Transverse colon (tissue), 4 donors: ENCODE data around the gene LSM3. TPM values are rescaled to one million over a fixed set of nuclear protein-coding genes. Genes with fewer than 3 reads are reported as not detected.

Source experiments
- DNase-seq: peaks from one replicate; pipeline ENCODE4 v3.0.0-alpha.2; 2019
- H3K27ac ChIP-seq, 4 donors: fragments of 200-600 bp; sonication (generic); 2 replicates each; pipeline ENCODE4 v1.5.1; 2016 to 2018; ENCODE audit warnings: inconsistent platforms in 4 of 4
- H3K27me3 ChIP-seq: fragments of 200-600 bp; sonication (generic); 2 replicates; pipeline ENCODE4 v1.5.1; 2017; ENCODE audit warnings: inconsistent platforms
- H3K36me3 ChIP-seq, 4 donors: fragments of 200-600 bp; sonication (generic); 2 replicates each; pipeline ENCODE4 v1.5.1; 2017 to 2019; ENCODE audit warnings: inconsistent platforms in 4 of 4
- H3K4me1 ChIP-seq, 4 donors: fragments of 200-600 bp; sonication (generic); 2 replicates each; pipeline ENCODE4 v1.5.1; 2017 to 2020; ENCODE audit warnings: inconsistent platforms in 4 of 4
- H3K4me3 ChIP-seq, 4 donors: fragments of 200-600 bp; sonication (generic); 1 replicate in 1 of 4; 2 replicates in 3 of 4; pipeline versions ENCODE4 v1.5.1 to v1.6.1; 2017 to 2019; ENCODE audit warnings: inconsistent platforms in 4 of 4
- H3K9me3 ChIP-seq, 2 donors: fragments of 200-600 bp; sonication (generic); 2 replicates each; pipeline ENCODE4 v1.5.1; 2017 to 2019; ENCODE audit warnings: inconsistent platforms in 2 of 2
- CTCF ChIP-seq, 5 experiments: fragments of 200-600 bp in 3 of 5; fragments of 450-650 bp in 2 of 5; sonication (generic) in 3 of 5; IDR thresholded peaks; 1 replicate in 2 of 5; 2 replicates in 3 of 5; pipeline ENCODE4 v1.5.1; 2016 to 2017; ENCODE audit warnings: antibody characterized with exemption in 5 of 5, inconsistent platforms in 3 of 5, mild to moderate bottlenecking in 2 of 5, moderate library complexity in 1 of 5
- EP300 ChIP-seq: sonication (generic); formaldehyde crosslinking; IDR thresholded peaks from one replicate; pipeline ENCODE4 v1.6.1; 2017; ENCODE audit warnings: antibody characterized with exemption, low read depth
- POLR2A ChIP-seq: fragments of 450-650 bp; IDR thresholded peaks from one replicate; pipeline ENCODE4 v1.6.1; 2016; ENCODE audit warnings: antibody characterized with exemption, mild to moderate bottlenecking, moderate library complexity
- POLR2AphosphoS5 ChIP-seq, 3 donors: sonication (generic); formaldehyde crosslinking; IDR thresholded peaks; one replicate each; pipeline ENCODE4 v1.6.1; 2016; ENCODE audit warnings: antibody characterized with exemption in 3 of 3
- WGBS, 2 donors: methylation state at CpG; one replicate each; pipeline ENCODE4 v1.1.5; 2018; ENCODE audit warnings: low coverage in 1 of 2; 5-methylcytosine and 5-hydroxymethylcytosine counted together
- in situ Hi-C, 4 donors: fragments of 200-750 bp; cut with MboI; loops; one replicate each; pipeline versions ENCODE4 v1.15.0 to v1.15.1; 2017; ENCODE audit warnings: low sequenced_read_pairs in 3 of 4, low pct_ligation_motif_present in 1 of 4, low pct_unique_long_range_greater_than_20kb in 1 of 4
- intact Hi-C: fragments of 100-400 bp; cut with DNase I; formaldehyde crosslinking; loops from one replicate; pipeline ENCODE4 v1.15.1; 2023; ENCODE audit warnings: low total_unique reads
- total RNA-seq, 4 donors: library from RNA; depleted of rRNA; stranded (reverse); fragments of >200 nt; gene quantifications; one replicate each; pipeline ENCODE4 v1.1.0, GENCODE V29; 2016

LSM3 gene
- total RNA-seq, 4 donors from 2014 or later = 5.6 to 9.6 (median 8.0) TPM

GRCh38 chr3:14238356-14238755 lies 59.7 kb downstream of the LSM3 start:
- no peak overlapping the region for H3K27ac ChIP-seq
- no peaks in the 10 kb centered on the region for H3K36me3 ChIP-seq
- no peak for DNase-seq
- peaks cover 0 to 19% (median 12%) of the 10 kb centered on the region in 4 donors for H3K4me1 ChIP-seq
- intact Hi-C loops (no loop called here), in situ Hi-C loops (no loop called here)
- no peaks in the 10 kb centered on the region for H3K9me3 ChIP-seq
- no peaks in the 10 kb centered on the region for H3K27me3 ChIP-seq
- TF ChIP-seq CTCF (IDR thresholded peaks at IDR 0.05) (no peak), POLR2A (no peak), EP300 (no peak), POLR2AphosphoS5 (IDR thresholded peaks at IDR 0.05) (no peak)
- no peak overlapping the region for H3K4me3 ChIP-seq
- 95 to 100% methylated on average over 1 to 7 of the region's 7 CpGs for WGBS, 2 donors

GRCh38 chr3:14238930-14239329 lies 60.3 kb downstream of the LSM3 start:
- no peak overlapping the region for H3K4me3 ChIP-seq
- H3K36me3 ChIP-seq = no peaks in the 10 kb centered on the region
- H3K9me3 ChIP-seq = no peaks in the 10 kb centered on the region
- DNase-seq = no peak
- TF ChIP-seq POLR2A (no peak), POLR2AphosphoS5 (IDR thresholded peaks at IDR 0.05) (no peak), CTCF (IDR thresholded peaks at IDR 0.05) (no peak), EP300 (no peak)
- intact Hi-C loops = no loop called here
- in situ Hi-C loops = no loop called here
- peaks cover 0 to 19% (median 12%) of the 10 kb centered on the region in 4 donors for H3K4me1 ChIP-seq
- no peak overlapping the region for H3K27ac ChIP-seq
- no peaks in the 10 kb centered on the region for H3K27me3 ChIP-seq

GRCh38 chr3:14239940-14240339 lies 61.3 kb downstream of the LSM3 start:
- TF ChIP-seq POLR2AphosphoS5 (IDR thresholded peaks at IDR 0.05) = no peak
- no peak for DNase-seq
- in situ Hi-C loops = no loop called here
- no peak overlapping the region for H3K4me3 ChIP-seq
- H3K4me1 ChIP-seq = peaks cover 0 to 12% (median 6%) of the 10 kb centered on the region in 4 donors
- H3K9me3 ChIP-seq = no peaks in the 10 kb centered on the region
- H3K27me3 ChIP-seq = no peaks in the 10 kb centered on the region
- H3K27ac ChIP-seq = no peak overlapping the region
- intact Hi-C loops = no loop called here
- H3K36me3 ChIP-seq = no peaks in the 10 kb centered on the region

- H3K4me3 ChIP-seq = no peak overlapping the region
- no peaks in the 10 kb centered on the region for H3K9me3 ChIP-seq
- 77 to 84% methylated on average over 4 of the region's 4 CpGs for WGBS, 2 donors
- TF ChIP-seq POLR2A (no peak), CTCF (IDR thresholded peaks at IDR 0.05) (no peak), EP300 (no peak), POLR2AphosphoS5 (IDR thresholded peaks at IDR 0.05) (no peak)
- intact Hi-C loops = no loop called here
- in situ Hi-C loops = no loop called here
- H3K4me1 ChIP-seq = peaks cover 0 to 7% (median 3%) of the 10 kb centered on the region in 4 donors
- no peaks in the 10 kb centered on the region for H3K36me3 ChIP-seq
- no peak overlapping the region for H3K27ac ChIP-seq
- H3K27me3 ChIP-seq = no peaks in the 10 kb centered on the region
- DNase-seq = no peak
These were observed 61.7 kb downstream of the LSM3 start for GRCh38 chr3:14240366-14240765.

GRCh38 chr3:14241716-14242115 lies 63.1 kb downstream of the LSM3 start:
- Histone ChIP-seq H3K36me3 (no peaks in the 10 kb centered on the region), H3K4me3 (no peak overlapping the region), H3K4me1 (no peaks in the 10 kb centered on the region), H3K27me3 (no peaks in the 10 kb centered on the region), H3K9me3 (no peaks in the 10 kb centered on the region), H3K27ac (no peak overlapping the region)
- no peak for DNase-seq
- 88 to 93% methylated on average over 2 to 3 of the region's 3 CpGs for WGBS, 2 donors
- intact Hi-C loops = no loop called here
- in situ Hi-C loops = no loop called here
- no peak for TF ChIP-seq EP300
- TF ChIP-seq POLR2AphosphoS5 (IDR thresholded peaks at IDR 0.05) = no peak
- no peak for TF ChIP-seq POLR2A
- no peak for TF ChIP-seq CTCF (IDR thresholded peaks at IDR 0.05)
